Naive thymus-derived CD4-positive, alpha-beta T cell (primary cell): ENCODE measurements around the gene ERGIC1. TPM values are rescaled to one million over a fixed set of nuclear protein-coding genes. Genes with fewer than 3 reads are reported as not detected.

Source experiments
- ATAC-seq: fragments of 150-1000 bp; cut with Tn5 transposase; 2 replicates; pipeline ENCODE4 v1.10.0; 2021; ENCODE audit warnings: mild to moderate bottlenecking, moderate library complexity
- CTCF ChIA-PET: fragments of 350-600 bp; sonication (Branson Sonifier 250); formaldehyde crosslinking; loops from one replicate; lab custom pipeline; 2021; ENCODE audit warnings: antibody characterized with exemption; lab: Charles Lee
- POLR2A ChIA-PET: fragments of 350-600 bp; sonication (Branson Sonifier 250); formaldehyde crosslinking; loops from one replicate; lab custom pipeline; 2021; ENCODE audit warnings: antibody characterized with exemption, inconsistent platforms; lab: Charles Lee
- DNase-seq, 9 donors: peaks; one replicate each; pipeline versions ENCODE4 v3.0.0 to v3.0.0-alpha.2; 2020 to 2022; ENCODE audit warnings: mixed read lengths in 1 of 9
- H3K27ac ChIP-seq: one replicate; pipeline ENCODE4 v1.7.0; 2013; ENCODE audit warnings: mild to moderate bottlenecking, low read depth, low read length, moderate library complexity
- H3K27me3 ChIP-seq, 2 donors: one replicate each; pipeline ENCODE4 v1.7.0; 2013; ENCODE audit warnings: low read length in 2 of 2, mild to moderate bottlenecking in 2 of 2, moderate library complexity in 2 of 2; ENCODE audit not compliant: control insufficient read depth in 2 of 2, insufficient read depth in 2 of 2
- H3K36me3 ChIP-seq, 3 experiments: 1 replicate in 2 of 3; 2 replicates in 1 of 3; pipeline ENCODE4 v1.7.0; 2013; ENCODE audit warnings: low read length in 3 of 3, mild to moderate bottlenecking in 3 of 3, moderate library complexity in 1 of 3; ENCODE audit not compliant: insufficient read depth in 3 of 3, control insufficient read depth in 2 of 3
- H3K4me1 ChIP-seq, 2 donors: one replicate each; pipeline ENCODE4 v1.7.0; 2013; ENCODE audit warnings: low read length in 2 of 2, mild to moderate bottlenecking in 2 of 2, moderate library complexity in 1 of 2; ENCODE audit not compliant: control insufficient read depth in 2 of 2, insufficient read depth in 2 of 2
- H3K4me3 ChIP-seq: 2 replicates; pipeline ENCODE4 v1.7.0; 2013; ENCODE audit warnings: mild to moderate bottlenecking, low read length
- H3K9me3 ChIP-seq, 3 experiments: 1 replicate in 2 of 3; 2 replicates in 1 of 3; pipeline ENCODE4 v1.7.0; 2013; ENCODE audit warnings: low read length in 3 of 3; ENCODE audit not compliant: control insufficient read depth in 2 of 3
- H3K27ac Mint-ChIP-seq, 9 donors: one replicate each; pipeline ENCODE4 v1.8.0; 2020 to 2022; ENCODE audit warnings: mixed read lengths in 9 of 9, mild to moderate bottlenecking in 8 of 9, moderate library complexity in 5 of 9, inconsistent platforms in 2 of 9
- H3K27me3 Mint-ChIP-seq, 5 donors: one replicate each; pipeline ENCODE4 v1.8.0; 2021 to 2022; ENCODE audit warnings: mixed read lengths in 5 of 5, mild to moderate bottlenecking in 1 of 5
- H3K36me3 Mint-ChIP-seq, 5 donors: one replicate each; pipeline ENCODE4 v1.8.0; 2020 to 2022; ENCODE audit warnings: mixed read lengths in 5 of 5, mild to moderate bottlenecking in 3 of 5, inconsistent platforms in 1 of 5
- H3K4me1 Mint-ChIP-seq, 7 donors: one replicate each; pipeline ENCODE4 v1.8.0; 2020 to 2022; ENCODE audit warnings: mixed read lengths in 7 of 7, mild to moderate bottlenecking in 3 of 7, inconsistent platforms in 1 of 7
- H3K4me3 Mint-ChIP-seq, 10 donors: one replicate each; pipeline ENCODE4 v1.8.0; 2020 to 2022; ENCODE audit warnings: mild to moderate bottlenecking in 10 of 10, mixed read lengths in 10 of 10, moderate library complexity in 6 of 10, inconsistent platforms in 2 of 10
- H3K9me3 Mint-ChIP-seq, 11 donors: one replicate each; pipeline ENCODE4 v1.8.0; 2020 to 2022; ENCODE audit warnings: mixed read lengths in 11 of 11, mild to moderate bottlenecking in 4 of 11, inconsistent platforms in 1 of 11, moderate library complexity in 1 of 11
- intact Hi-C, 2 donors: fragments of 100-400 bp; cut with micrococcal nuclease; formaldehyde crosslinking; loops; one replicate each; pipeline ENCODE4 v1.15.1; 2023
- polyA plus RNA-seq, 2 donors: library from polyadenylated mRNA; unstranded; fragments of 300-500 nt; fragmentation: Illumina TruSeq; gene quantifications; one replicate each; pipeline ENCODE4 v1.2.3, GENCODE V29; 2021
- total RNA-seq, 6 experiments: library from RNA in 5 of 6; stranded (reverse) in 5 of 6; gene quantifications; 1 replicate in 5 of 6; 2 replicates in 1 of 6; pipeline ENCODE4 v1.2.3 and lab custom pipeline; 2021 to 2026

ERGIC1 gene
- total and polyA plus RNA-seq, 7 experiments from 2014 or later: 18.3 to 71.3 (median 50.0) TPM

DNA sequence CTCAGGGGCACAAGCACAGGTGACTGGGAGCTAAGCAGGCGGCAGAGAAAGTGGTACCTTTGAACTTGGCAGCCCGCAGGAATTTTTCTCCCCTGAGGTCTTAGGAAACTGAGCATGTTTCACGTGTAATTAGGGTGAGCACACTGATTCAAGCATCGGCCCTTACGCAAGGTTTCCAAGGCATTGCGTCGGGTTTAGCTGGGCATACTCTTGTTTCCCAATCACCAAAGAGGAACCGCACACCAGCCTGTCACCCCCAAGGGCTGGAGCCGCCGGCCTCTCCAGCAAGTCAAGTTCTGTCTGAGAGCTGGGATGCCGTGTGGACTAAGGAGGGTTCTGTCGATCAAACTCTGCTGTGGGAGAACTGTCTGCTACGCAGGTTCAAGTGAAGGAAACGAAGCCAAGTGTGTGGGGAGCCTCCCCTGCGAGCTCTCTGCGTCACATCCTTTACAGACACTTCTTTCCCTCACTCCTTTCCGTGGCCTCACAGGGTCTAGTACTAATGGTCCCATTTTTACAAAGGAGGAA is 53.0 kb downstream of the ERGIC1 start:
- peaks cover under 1 to 17% (median 5%) of the 10 kb centered on the region in 7 donors for H3K4me1 Mint-ChIP-seq
- Histone ChIP-seq H3K9me3 (no peaks in the 10 kb centered on the region), H3K4me1 (no peaks in the 10 kb centered on the region), H3K4me3 (no peak overlapping the region), H3K36me3 (peaks cover 0 to 37% (median 5%) of the 10 kb centered on the region in 3 experiments), H3K27me3 (no peaks in the 10 kb centered on the region), H3K27ac (no peak overlapping the region)
- ATAC-seq (peak; percentile 75), DNase-seq (no peak)
- CTCF ChIA-PET: no interaction called here
- H3K27ac Mint-ChIP-seq: peak overlapping the region in 1 of 9 donors; percentile 56
- no peak overlapping the region for H3K4me3 Mint-ChIP-seq
- intact Hi-C loops: no loop called here
- H3K36me3 Mint-ChIP-seq: peaks cover 0 to 24% (median 4%) of the 10 kb centered on the region in 5 donors
- H3K27me3 Mint-ChIP-seq: no peaks in the 10 kb centered on the region
- H3K9me3 Mint-ChIP-seq: no peaks in the 10 kb centered on the region
- POLR2A ChIA-PET: no interaction called here

DNA sequence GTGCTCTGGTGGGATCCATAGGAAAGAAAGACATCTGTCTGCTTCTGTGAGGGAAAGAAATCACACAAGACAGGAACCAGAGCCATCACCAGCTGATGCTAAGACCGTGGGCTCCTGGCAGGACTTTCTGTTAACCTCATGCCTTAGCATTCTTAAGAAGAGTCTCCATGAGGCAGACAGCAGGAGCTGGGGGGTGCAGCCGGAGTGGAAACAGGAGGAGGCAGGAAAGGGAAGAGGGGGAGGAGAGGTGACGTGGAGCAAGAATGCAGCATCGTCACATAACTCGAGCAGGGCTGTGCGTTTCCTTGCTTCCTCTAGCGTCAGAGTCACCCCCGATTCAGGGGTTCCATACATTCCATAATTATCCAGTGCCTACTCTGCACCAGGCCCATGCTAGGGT is 53.6 kb downstream of the ERGIC1 start:
- Mint-ChIP-seq H3K27me3 (no peaks in the 10 kb centered on the region), H3K4me3 (no peak overlapping the region), H3K36me3 (peaks cover 0 to 24% (median 4%) of the 10 kb centered on the region in 5 donors), H3K27ac (peak overlapping the region in 1 of 9 donors; percentile 84), H3K9me3 (no peaks in the 10 kb centered on the region), H3K4me1 (peaks cover 0 to 17% (median 5%) of the 10 kb centered on the region in 7 donors)
- no peaks in the 10 kb centered on the region for H3K4me1 ChIP-seq
- DNase-seq (no peak), ATAC-seq (peak; percentile 41)
- peaks cover 0 to 39% (median 5%) of the 10 kb centered on the region in 3 experiments for H3K36me3 ChIP-seq
- intact Hi-C loops: no loop called here
- H3K9me3 ChIP-seq: no peaks in the 10 kb centered on the region
- ChIA-PET CTCF (no interaction called here), POLR2A (no interaction called here)
- H3K4me3 ChIP-seq: no peak overlapping the region
- no peaks in the 10 kb centered on the region for H3K27me3 ChIP-seq
- no peak overlapping the region for H3K27ac ChIP-seq

DNA sequence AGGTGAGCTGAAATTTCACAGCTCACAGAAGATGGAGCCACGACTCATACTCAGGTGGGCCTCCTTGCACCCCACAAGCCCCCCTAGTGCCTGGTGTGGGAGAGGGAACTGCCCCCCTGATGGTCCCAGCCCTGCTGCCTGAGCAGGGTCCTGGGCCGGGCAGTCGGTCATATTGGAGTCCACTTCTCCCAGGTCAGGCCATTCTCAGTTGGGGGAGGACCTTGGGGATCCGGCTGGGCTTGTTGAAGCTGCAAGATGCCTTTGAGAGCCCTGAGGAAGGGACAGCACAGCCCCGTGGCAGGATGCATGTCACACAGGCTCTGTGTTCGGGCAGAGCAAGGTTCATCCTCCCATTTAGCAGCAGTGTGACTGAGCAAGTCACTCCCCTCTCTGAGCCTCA is 56.6 kb downstream of the ERGIC1 start:
- no peaks in the 10 kb centered on the region for H3K9me3 Mint-ChIP-seq
- H3K4me3 Mint-ChIP-seq: no peak overlapping the region
- H3K9me3 ChIP-seq: no peaks in the 10 kb centered on the region
- intact Hi-C loops: no loop called here
- no peaks in the 10 kb centered on the region for H3K27me3 Mint-ChIP-seq
- no peak for ATAC-seq
- peaks cover 0 to 20% (median 4%) of the 10 kb centered on the region in 5 donors for H3K36me3 Mint-ChIP-seq
- no peak overlapping the region for H3K27ac ChIP-seq
- H3K36me3 ChIP-seq: peaks cover 0 to 39% (median 5%) of the 10 kb centered on the region in 3 experiments
- ChIA-PET POLR2A (no interaction called here), CTCF (no interaction called here)
- no peak overlapping the region for H3K4me3 ChIP-seq
- H3K27me3 ChIP-seq: no peaks in the 10 kb centered on the region
- no peak overlapping the region for H3K27ac Mint-ChIP-seq
- H3K4me1 Mint-ChIP-seq: peaks cover 0 to 8% (median 0%) of the 10 kb centered on the region in 7 donors
- no peaks in the 10 kb centered on the region for H3K4me1 ChIP-seq
- no peak for DNase-seq

DNA sequence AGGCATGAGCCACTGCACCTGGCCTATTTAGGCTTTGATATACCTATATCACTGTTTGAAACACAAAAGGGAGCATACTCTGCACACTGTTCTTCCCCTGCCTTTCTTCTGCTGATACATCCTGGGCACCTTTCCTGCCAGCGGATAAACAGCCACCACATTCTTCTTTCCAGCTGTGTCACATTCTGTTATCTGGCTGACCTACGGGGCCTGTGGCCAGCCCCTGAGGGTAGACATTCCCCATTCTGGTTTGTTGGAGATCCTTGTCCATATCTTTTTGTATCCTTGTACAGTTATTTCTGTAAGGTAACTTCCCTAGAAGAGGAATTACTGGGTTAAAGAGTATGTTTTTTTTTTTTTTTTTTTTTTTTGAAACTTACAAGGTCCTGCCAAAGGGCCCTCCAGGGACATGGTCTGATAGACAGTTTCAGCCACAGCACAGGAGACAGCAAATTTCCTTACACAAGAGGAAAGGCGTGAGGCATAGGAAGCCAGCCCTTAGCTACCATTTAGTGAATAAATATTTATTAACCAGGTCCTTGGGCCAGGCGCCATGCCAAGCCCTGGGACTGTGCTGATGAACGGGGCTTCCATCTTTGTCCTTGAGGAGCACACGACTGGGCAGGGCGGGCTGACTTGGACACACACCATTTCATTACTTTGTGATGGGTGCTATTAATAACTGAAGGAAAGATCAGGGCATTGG is 57.8 kb downstream of the ERGIC1 start:
- Histone ChIP-seq H3K27ac (no peak overlapping the region), H3K36me3 (peaks cover 0 to 42% (median 5%) of the 10 kb centered on the region in 3 experiments), H3K4me3 (no peak overlapping the region), H3K27me3 (no peaks in the 10 kb centered on the region), H3K9me3 (no peaks in the 10 kb centered on the region), H3K4me1 (no peaks in the 10 kb centered on the region)
- Mint-ChIP-seq H3K27ac (no peak overlapping the region), H3K9me3 (no peaks in the 10 kb centered on the region), H3K4me3 (no peak overlapping the region), H3K27me3 (no peaks in the 10 kb centered on the region), H3K36me3 (peaks cover 0 to 23% (median 4%) of the 10 kb centered on the region in 5 donors), H3K4me1 (peaks cover 0 to 6% (median 0%) of the 10 kb centered on the region in 7 donors)
- ChIA-PET POLR2A (no interaction called here), CTCF (no interaction called here)
- intact Hi-C loops: no loop called here
- ATAC-seq: no peak
- no peak for DNase-seq

DNA sequence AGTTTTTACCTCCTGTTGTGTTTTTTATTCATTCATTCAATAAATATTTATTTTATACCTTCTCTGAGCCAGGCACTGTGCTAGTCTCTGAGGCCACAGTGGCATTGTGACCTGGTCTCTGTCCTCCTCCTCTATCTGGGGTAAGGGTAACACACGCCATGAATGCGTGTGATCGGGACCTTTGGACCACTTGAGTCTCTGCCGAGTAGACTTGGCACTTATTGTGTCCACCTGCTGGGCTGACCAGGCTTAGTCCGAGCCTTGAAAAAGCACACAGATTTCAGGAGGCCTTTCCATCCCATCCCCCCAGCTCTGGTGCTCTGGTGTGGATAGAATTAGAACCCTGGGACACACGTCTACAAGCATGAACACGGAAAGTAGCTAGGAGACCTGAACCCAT is 58.7 kb downstream of the ERGIC1 start:
- Mint-ChIP-seq H3K4me1 (peaks cover 0 to 11% (median 0%) of the 10 kb centered on the region in 7 donors), H3K27me3 (no peaks in the 10 kb centered on the region), H3K4me3 (no peak overlapping the region), H3K36me3 (peaks cover 0 to 31% (median 4%) of the 10 kb centered on the region in 5 donors), H3K9me3 (no peaks in the 10 kb centered on the region), H3K27ac (no peak overlapping the region)
- Histone ChIP-seq H3K9me3 (no peaks in the 10 kb centered on the region), H3K27ac (no peak overlapping the region), H3K4me3 (no peak overlapping the region), H3K36me3 (peaks cover 0 to 40% (median 3%) of the 10 kb centered on the region in 3 experiments), H3K27me3 (no peaks in the 10 kb centered on the region), H3K4me1 (no peaks in the 10 kb centered on the region)
- ATAC-seq: no peak
- ChIA-PET POLR2A (no interaction called here), CTCF (no interaction called here)
- no peak for DNase-seq
- intact Hi-C loops: no loop called here

DNA sequence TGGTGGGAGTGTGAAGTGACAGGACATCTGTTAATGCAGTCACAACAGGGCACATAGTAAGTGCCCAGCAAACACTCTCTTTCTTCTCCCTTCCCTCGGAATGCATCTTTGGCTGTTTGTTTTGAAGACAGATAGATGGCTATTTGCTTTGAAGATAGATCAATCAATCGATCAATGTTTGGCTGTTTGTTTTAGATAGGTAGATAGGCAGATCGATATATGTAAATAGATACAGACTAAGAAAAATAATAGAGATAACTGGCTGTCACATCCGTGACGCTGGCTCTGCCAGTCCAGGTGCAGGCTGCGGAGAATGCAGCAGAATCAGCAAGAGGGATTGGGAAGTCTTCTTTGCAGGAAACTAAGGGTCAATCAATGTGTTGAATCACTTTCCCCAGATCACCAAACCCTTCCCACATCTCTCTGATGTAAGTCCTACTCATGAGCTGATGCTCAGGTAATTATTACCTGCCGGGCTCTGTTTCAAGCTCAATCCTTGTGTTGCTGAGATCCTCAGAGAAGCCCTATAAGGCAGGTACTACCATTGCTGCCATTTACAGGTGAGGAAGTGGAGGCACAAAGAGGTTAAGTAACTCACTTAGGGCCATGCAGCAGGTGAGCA is 60.8 kb downstream of the ERGIC1 start:
- Mint-ChIP-seq H3K9me3 (no peaks in the 10 kb centered on the region), H3K4me1 (peaks cover 0 to 9% (median 0%) of the 10 kb centered on the region in 7 donors), H3K4me3 (no peak overlapping the region), H3K36me3 (peaks cover 0 to 35% (median 7%) of the 10 kb centered on the region in 5 donors), H3K27me3 (no peaks in the 10 kb centered on the region), H3K27ac (peak overlapping the region in 2 of 9 donors; percentile 3 to 4)
- intact Hi-C loops: no loop called here
- Histone ChIP-seq H3K36me3 (peaks cover 0 to 45% (median 0%) of the 10 kb centered on the region in 3 experiments), H3K4me3 (no peak overlapping the region), H3K4me1 (no peaks in the 10 kb centered on the region), H3K27me3 (no peaks in the 10 kb centered on the region), H3K27ac (no peak overlapping the region), H3K9me3 (no peaks in the 10 kb centered on the region)
- ATAC-seq (no peak), DNase-seq (no peak)
- CTCF ChIA-PET: no interaction called here
- POLR2A ChIA-PET: no interaction called here
